Testis (tissue), 3 donors: ENCODE measurements around the gene RELA. TPM values are rescaled to one million over a fixed set of nuclear protein-coding genes. Genes with fewer than 3 reads are reported as not detected.

Source experiments
- DNase-seq: peaks from one replicate; pipeline ENCODE4 v3.0.0-alpha.2; 2019
- H3K27ac ChIP-seq, 2 donors: fragments of 200-600 bp; sonication (generic); one replicate each; pipeline ENCODE4 v1.5.1; 2019
- H3K27me3 ChIP-seq: fragments of 200-600 bp; sonication (generic); one replicate; pipeline ENCODE4 v1.5.1; 2019
- H3K36me3 ChIP-seq: fragments of 200-600 bp; sonication (generic); one replicate; pipeline ENCODE4 v1.5.1; 2017; ENCODE audit warnings: low read depth; ENCODE audit errors: missing control alignments
- H3K4me1 ChIP-seq: fragments of 200-600 bp; sonication (generic); one replicate; pipeline ENCODE4 v1.5.1; 2019
- H3K4me3 ChIP-seq, 2 donors: fragments of 200-600 bp; sonication (generic); one replicate each; pipeline ENCODE4 v1.5.1; 2017 to 2019
- H3K9me3 ChIP-seq: fragments of 200-600 bp; sonication (generic); one replicate; pipeline ENCODE4 v1.5.1; 2017
- POLR2A ChIP-seq: fragments of 450-650 bp; IDR thresholded peaks from one replicate; pipeline ENCODE4 v1.6.1; 2017; ENCODE audit warnings: antibody characterized with exemption, mild to moderate bottlenecking, moderate library complexity
- WGBS, 2 donors: methylation state at CpG; one replicate each; pipeline ENCODE4 v1.1.5; 2018; 5-methylcytosine and 5-hydroxymethylcytosine counted together
- intact Hi-C: fragments of 100-400 bp; cut with DNase I; formaldehyde crosslinking; loops from one replicate; pipeline ENCODE4 v1.15.1; 2023; ENCODE audit warnings: low total_unique reads
- polyA plus RNA-seq: library from polyadenylated mRNA; stranded (reverse); fragments of 350-450 nt; fragmentation: Illumina TruSeq; extraction: RNeasy Lipid Tissue Mini Kit (QIAGEN cat#74804); gene quantifications from one replicate; pipeline ENCODE4 v1.2.3, GENCODE V29; 2014; ENCODE audit warnings: low read depth, low replicate concordance; ENCODE audit not compliant: insufficient read depth
- total RNA-seq, 2 donors: library from RNA; depleted of rRNA; stranded (reverse); fragments of >200 nt; gene quantifications; one replicate each; pipeline ENCODE4 v1.2.3, GENCODE V29; 2016
- TF ChIP-seq, protein P1 (sequence below), 3 experiments: fragments of 450-650 bp in 2 of 3; fragments of 200-600 bp in 1 of 3; sonication (generic) in 1 of 3; IDR thresholded peaks; one replicate each; pipeline ENCODE4 v1.5.1; 2016 to 2019; ENCODE audit warnings: antibody characterized with exemption in 3 of 3, mild to moderate bottlenecking in 2 of 3, moderate library complexity in 1 of 3

Gene RELA
- total and polyA plus RNA-seq, 3 donors from 2014 or later = 47.5 to 82.0 (median 64.9) TPM

DNA sequence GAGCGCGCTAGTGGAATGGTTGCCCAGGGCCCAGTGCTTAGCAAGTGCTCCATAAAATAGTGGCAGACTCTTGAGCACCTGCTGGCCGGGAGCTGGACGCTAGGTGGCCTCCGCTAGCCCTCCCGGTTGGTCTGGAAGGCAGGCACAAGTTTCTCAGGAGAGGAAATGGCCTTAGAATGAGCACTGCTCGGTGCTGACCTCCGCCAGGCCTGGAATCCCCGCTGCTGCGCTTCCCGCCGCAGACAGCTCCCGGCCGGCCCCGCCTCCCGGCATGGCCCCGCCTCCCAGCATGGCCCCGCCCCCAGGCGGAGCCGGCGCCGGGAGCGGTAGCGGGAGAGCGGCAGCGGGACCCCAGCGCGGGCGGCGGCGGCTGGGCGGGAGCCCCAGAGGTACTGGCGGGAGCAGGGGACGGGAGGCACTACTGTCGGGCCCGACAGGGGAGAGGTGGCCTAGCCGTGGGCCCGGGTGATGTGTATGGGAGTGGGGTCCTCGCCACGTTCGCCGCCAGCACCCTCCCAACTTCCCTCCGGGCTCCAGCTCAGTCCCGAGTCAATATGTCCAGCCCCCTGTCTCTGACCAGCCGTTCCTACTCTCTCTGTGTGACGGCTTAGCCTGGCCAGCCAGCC lies 24.8 kb downstream of the RELA start, which contains the start of gene SIPA1:
Gene SIPA1, plus strand, starts transcription at position 308 of the 626 bp plus-strand sequence. CDS start 2,821 bp downstream, outside the sequence.
- peak; percentile 70 for DNase-seq
- Histone ChIP-seq H3K4me3 (peak within 1 kb of the TSS; percentile 62 to 68), H3K36me3 (no peaks in the 10 kb centered on the region), H3K4me1 (peaks cover 14% of the 10 kb centered on the region), H3K27ac (peak within 1 kb of the TSS; percentile 72 to 86), H3K27me3 (no peaks in the 10 kb centered on the region), H3K9me3 (no peaks in the 10 kb centered on the region)
- intact Hi-C loops = no loop called here
- TF ChIP-seq, protein P1, sequence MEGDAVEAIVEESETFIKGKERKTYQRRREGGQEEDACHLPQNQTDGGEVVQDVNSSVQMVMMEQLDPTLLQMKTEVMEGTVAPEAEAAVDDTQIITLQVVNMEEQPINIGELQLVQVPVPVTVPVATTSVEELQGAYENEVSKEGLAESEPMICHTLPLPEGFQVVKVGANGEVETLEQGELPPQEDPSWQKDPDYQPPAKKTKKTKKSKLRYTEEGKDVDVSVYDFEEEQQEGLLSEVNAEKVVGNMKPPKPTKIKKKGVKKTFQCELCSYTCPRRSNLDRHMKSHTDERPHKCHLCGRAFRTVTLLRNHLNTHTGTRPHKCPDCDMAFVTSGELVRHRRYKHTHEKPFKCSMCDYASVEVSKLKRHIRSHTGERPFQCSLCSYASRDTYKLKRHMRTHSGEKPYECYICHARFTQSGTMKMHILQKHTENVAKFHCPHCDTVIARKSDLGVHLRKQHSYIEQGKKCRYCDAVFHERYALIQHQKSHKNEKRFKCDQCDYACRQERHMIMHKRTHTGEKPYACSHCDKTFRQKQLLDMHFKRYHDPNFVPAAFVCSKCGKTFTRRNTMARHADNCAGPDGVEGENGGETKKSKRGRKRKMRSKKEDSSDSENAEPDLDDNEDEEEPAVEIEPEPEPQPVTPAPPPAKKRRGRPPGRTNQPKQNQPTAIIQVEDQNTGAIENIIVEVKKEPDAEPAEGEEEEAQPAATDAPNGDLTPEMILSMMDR (IDR thresholded peaks at IDR 0.05) = peak in 1 of 3 experiments; percentile 28
- no peak for TF ChIP-seq POLR2A
- 4 to 18% methylated on average over 9 to 44 of the region's 46 CpGs for WGBS, 2 donors

DNA sequence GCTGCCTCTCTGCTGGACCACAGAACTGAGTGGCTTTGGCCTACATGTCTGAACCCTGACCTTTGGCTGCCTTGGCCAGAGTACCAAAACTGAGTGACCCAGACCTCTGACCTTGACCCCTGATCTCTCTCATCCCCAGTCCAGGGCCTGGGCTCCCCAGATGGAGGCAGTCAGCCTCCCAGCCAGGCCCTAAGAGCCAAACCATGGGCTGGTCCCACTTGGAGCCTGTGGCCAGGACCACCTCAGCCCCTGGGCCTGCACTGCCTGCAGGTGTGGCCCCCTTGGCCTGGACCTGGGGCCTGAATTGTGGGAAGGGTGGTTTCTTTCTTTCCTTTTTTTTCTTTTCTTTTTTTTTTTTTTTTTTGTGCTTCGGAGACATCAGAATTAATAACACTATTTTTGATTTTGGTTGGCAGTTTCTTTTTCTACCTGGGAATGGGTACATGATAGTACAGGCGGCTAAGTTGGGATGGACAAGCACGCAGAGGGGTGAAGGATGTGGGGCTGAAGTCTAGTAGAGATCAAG lies 25.6 kb downstream of the RELA start:
- Histone ChIP-seq H3K9me3 (no peaks in the 10 kb centered on the region), H3K4me3 (no peak overlapping the region), H3K4me1 (peaks cover 14% of the 10 kb centered on the region), H3K36me3 (no peaks in the 10 kb centered on the region), H3K27ac (no peak overlapping the region), H3K27me3 (no peaks in the 10 kb centered on the region)
- 84 to 86% methylated on average over 3 of the region's 3 CpGs for WGBS, 2 donors
- intact Hi-C loops = no loop called here
- no peak for DNase-seq
- TF ChIP-seq, protein P1 (IDR thresholded peaks at IDR 0.05) = no peak
- no peak for TF ChIP-seq POLR2A

DNA sequence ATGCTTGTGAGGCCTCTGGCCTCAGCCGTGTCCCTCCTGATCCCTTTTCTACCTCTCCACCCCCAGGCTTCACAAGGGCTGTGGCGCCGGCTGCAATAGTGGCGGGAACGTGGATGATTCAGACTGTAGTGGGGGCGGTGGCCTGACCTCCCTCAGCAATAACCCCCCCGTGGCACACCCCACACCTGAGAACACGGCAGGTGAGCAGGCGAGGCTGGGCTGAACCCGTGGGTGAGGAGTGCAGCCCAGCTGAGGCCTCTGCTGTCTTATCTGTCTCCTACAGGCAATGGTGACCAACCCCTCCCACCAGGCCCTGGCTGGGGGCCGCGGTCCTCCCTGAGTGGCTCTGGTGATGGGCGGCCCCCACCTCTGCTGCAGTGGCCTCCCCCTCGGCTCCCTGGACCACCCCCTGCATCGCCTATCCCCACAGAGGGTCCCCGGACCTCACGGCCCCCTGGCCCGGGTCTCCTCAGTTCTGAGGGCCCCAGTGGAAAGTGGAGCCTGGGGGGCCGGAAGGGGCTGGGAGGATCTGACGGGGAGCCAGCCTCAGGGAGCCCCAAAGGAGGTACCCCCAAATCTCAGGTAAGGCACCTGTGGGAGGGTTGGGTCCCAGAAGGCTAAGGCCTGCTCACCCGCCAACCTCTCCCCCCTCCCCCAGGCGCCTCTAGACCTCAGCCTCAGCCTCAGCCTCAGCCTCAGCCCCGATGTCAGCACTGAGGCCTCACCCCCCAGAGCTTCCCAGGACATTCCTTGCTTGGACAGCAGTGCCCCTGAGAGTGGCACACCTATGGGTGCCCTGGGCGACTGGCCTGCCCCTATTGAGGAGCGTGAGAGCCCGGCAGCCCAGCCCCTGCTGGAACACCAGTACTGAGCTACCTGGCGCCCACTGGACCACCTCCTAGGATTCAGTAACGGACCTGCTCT lies 26.3 kb downstream of the RELA start:
- Histone ChIP-seq H3K4me1 (peaks cover 14% of the 10 kb centered on the region), H3K36me3 (no peaks in the 10 kb centered on the region), H3K27me3 (no peaks in the 10 kb centered on the region), H3K4me3 (no peak overlapping the region), H3K9me3 (no peaks in the 10 kb centered on the region), H3K27ac (no peak overlapping the region)
- 88 to 91% methylated on average over 13 to 28 of the region's 28 CpGs for WGBS, 2 donors
- TF ChIP-seq, protein P1 (IDR thresholded peaks at IDR 0.05) = no peak
- no peak for TF ChIP-seq POLR2A
- DNase-seq = no peak
- intact Hi-C loops = no loop called here

DNA sequence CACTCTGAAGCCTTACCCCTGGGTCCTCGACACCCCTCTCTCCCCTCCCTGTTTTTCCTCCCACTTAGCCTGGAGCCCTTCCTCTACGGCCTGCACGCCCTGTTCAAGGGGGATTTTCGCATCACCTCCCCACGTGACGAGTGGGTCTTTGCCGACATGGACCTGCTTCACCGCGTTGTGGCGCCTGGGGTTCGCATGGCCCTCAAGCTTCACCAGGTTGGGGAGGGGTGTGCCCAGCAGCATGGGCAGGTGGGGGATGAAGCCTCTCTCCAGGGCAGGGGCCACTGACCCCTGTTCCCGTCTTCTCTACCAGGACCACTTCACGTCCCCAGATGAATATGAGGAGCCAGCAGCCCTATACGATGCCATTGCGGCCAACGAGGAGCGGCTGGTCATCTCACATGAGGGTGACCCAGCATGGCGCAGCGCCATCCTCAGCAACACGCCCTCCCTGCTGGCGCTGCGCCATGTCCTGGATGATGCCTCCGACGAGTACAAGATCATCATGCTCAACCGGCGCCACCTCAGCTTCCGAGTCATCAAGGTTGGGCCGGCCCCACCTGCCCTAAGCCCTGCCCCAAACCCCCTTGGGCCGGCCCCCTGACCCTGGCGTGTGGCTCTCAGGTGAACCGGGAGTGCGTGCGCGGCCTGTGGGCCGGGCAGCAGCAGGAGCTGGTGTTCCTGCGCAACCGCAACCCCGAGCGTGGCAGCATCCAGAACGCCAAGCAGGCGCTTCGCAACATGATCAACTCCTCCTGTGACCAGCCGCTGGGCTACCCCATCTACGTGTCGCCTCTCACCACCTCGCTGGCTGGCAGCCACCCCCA lies 27.6 kb downstream of the RELA start:
- 94 to 96% methylated on average over 15 to 46 of the region's 46 CpGs for WGBS, 2 donors
- intact Hi-C loops = no loop called here
- TF ChIP-seq POLR2A = no peak
- TF ChIP-seq, protein P1 (IDR thresholded peaks at IDR 0.05) = no peak

More for the DNA sequence above, 27.6 kb downstream of the RELA start:
- no peak overlapping the region for H3K27ac ChIP-seq
- no peak for DNase-seq
- no peaks in the 10 kb centered on the region for H3K27me3 ChIP-seq
- H3K36me3 ChIP-seq = no peaks in the 10 kb centered on the region
- H3K4me1 ChIP-seq = peaks cover 24% of the 10 kb centered on the region
- no peak overlapping the region for H3K4me3 ChIP-seq
- no peaks in the 10 kb centered on the region for H3K9me3 ChIP-seq
